ENCODE measurements around the gene RTL10. TPM values are rescaled to one million over a fixed set of nuclear protein-coding genes. Genes with fewer than 3 reads are reported as not detected.
"Not testable (repeated sequence)": the region's sequence is repeated elsewhere in the genome, so short reads cannot be mapped to it uniquely, and the experiment has no call there.

RTL10 gene
- total and polyA plus RNA-seq, 2 donors = 6.9 to 10.3 TPM

GRCh38 chr22:19843107-19843856 lies 11.4 kb downstream of the RTL10 start:
- Histone ChIP-seq H3K4me3 (ENCODE audit: low read depth, low read length) (no peak overlapping the region), H3K27ac (ENCODE audit: low read depth) (peak overlapping the region; percentile 18), H3K4me1 (ENCODE audit: insufficient read depth) (no peaks in the 10 kb centered on the region), H3K36me3 (ENCODE audit: insufficient read depth) (no peaks in the 10 kb centered on the region)
- DNase-seq (ENCODE audit: extremely low spot score) = no peak
- WGBS = 71% methylated on average over 27 of the region's 27 CpGs

- Histone ChIP-seq H3K27ac (ENCODE audit: low read depth) (no peak overlapping the region), H3K4me3 (ENCODE audit: low read depth, low read length) (no peak overlapping the region)
- WGBS = 78% methylated on average over 12 of the region's 12 CpGs
These were observed 12.1 kb downstream of the RTL10 start for GRCh38 chr22:19842393-19843106.

GRCh38 chr22:19841641-19842392 lies 12.9 kb downstream of the RTL10 start:
- Histone ChIP-seq H3K4me1 (ENCODE audit: insufficient read depth) (no peaks in the 10 kb centered on the region), H3K27ac (ENCODE audit: low read depth) (no peak overlapping the region), H3K4me3 (ENCODE audit: low read depth, low read length) (no peak overlapping the region), H3K36me3 (ENCODE audit: insufficient read depth) (no peaks in the 10 kb centered on the region)
- no peak for DNase-seq (ENCODE audit: extremely low spot score)
- WGBS = 90% methylated on average over 8 of the region's 8 CpGs

More at GRCh38 chr22:19842393-19843106, 12.1 kb downstream of the RTL10 start:
- H3K36me3 ChIP-seq (ENCODE audit: insufficient read depth) = no peaks in the 10 kb centered on the region
- DNase-seq (ENCODE audit: extremely low spot score) = no peak
- no peaks in the 10 kb centered on the region for H3K4me1 ChIP-seq (ENCODE audit: insufficient read depth)

DNA sequence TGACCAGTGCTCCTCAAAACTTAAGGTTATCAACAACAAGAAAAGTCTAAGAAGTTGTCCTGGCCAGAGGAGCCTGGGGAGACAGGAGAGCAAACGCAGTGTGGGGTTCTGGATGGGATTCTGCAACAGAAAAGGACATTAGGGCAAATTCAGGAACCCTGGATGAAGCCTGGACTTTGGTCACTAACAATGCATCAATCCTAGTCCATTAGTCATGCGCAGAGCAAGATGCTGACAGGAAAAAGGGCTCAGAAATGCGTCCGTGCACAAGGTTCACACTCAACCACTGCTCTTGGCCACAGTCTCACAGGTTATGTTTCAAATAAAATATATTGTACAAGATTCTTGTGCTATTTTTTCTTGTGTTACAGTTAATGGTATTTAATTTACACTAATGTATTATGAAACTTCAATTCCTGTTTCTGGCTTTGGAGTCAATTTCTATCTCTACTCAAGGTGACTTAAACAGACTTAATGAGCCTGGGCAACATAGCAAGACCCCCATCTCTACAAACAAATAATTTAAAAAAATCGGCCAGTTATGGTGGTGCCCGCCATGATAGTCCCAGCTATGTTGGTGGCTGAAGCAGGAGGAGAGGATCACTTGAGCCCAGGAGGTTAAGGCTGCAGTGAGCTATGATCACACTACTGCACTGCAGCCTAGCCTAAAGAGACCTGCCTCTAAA lies 13.6 kb downstream of the RTL10 start:
- Histone ChIP-seq H3K27ac (ENCODE audit: low read depth) (no peak overlapping the region), H3K4me1 (ENCODE audit: insufficient read depth) (no peaks in the 10 kb centered on the region), H3K4me3 (ENCODE audit: low read depth, low read length) (no peak overlapping the region), H3K36me3 (ENCODE audit: insufficient read depth) (no peaks in the 10 kb centered on the region)
- no peak for DNase-seq (ENCODE audit: extremely low spot score)
- WGBS = 93% methylated on average over 6 of the region's 6 CpGs

DNA sequence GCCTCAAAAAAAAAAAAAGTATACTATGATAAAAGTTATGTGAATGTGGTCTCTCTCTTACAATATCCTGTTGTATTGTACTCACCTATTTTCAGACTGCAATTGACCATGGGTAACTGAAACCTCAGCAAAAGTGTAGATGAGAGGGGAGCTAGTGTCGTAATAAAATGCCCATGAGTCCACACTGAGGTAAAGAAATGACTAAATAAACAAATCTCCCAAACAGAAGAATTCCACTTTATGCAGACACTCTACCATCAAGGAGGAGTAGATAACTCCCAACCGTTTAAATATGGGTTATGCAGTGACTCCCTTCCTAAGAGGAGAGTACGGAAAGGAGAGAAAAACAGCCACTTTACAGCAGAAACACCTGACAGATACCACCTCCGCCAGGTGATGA lies 14.6 kb downstream of the RTL10 start:
- H3K27ac ChIP-seq (ENCODE audit: low read depth) = no peak overlapping the region

DNA sequence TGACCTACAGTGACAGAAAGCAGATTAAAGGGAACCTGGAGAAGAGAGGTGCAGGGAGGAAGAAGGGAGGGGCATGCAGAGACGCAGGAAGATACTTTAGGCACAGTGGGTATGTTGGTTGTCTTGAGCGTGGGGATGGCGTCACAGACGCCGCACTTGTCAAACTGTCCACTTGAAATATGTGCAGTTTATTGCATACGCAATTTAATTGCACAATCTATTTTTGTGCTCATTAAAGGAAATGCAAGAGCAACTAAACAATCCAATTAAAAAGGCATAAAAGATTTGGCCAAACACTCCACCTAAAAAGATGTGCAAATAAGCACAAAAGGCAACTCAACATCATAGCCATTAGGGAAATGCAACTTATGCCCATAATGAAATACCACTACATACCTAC lies 16.8 kb downstream of the RTL10 start:
- Histone ChIP-seq H3K36me3 (ENCODE audit: insufficient read depth) (no peaks in the 10 kb centered on the region), H3K27ac (ENCODE audit: low read depth) (no peak overlapping the region), H3K4me1 (ENCODE audit: insufficient read depth) (no peaks in the 10 kb centered on the region), H3K4me3 (ENCODE audit: low read depth, low read length) (no peak overlapping the region)
- 93% methylated on average over 6 of the region's 6 CpGs for WGBS
- no peak for DNase-seq (ENCODE audit: extremely low spot score)

More for the DNA sequence above, 14.6 kb downstream of the RTL10 start:
- no peaks in the 10 kb centered on the region for H3K4me1 ChIP-seq (ENCODE audit: insufficient read depth)
- no peaks in the 10 kb centered on the region for H3K36me3 ChIP-seq (ENCODE audit: insufficient read depth)
- 80% methylated on average over 4 of the region's 4 CpGs for WGBS
- no peak overlapping the region for H3K4me3 ChIP-seq (ENCODE audit: low read depth, low read length)
- DNase-seq (ENCODE audit: extremely low spot score) = no peak

DNA sequence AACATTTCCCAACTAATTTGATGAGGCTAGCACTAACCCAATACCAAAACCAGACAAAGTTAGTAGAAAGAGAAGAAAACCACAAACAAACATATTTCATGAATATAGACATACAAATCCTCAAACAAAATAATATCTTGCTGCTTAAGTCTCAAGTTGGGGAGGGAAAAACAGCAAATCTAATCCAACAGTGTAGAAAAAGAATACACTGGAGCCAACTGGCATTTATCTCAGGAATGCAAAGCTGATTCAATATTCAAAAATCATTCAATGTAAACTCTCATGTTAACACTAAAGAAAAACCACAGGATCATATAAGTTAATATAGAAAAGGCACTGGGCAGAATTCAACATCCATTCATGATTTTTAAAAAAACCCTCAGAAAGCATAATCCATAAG lies 18.2 kb downstream of the RTL10 start:
- no peaks in the 10 kb centered on the region for H3K4me1 ChIP-seq (ENCODE audit: insufficient read depth)
- no peaks in the 10 kb centered on the region for H3K36me3 ChIP-seq (ENCODE audit: insufficient read depth)
- no peak overlapping the region for H3K4me3 ChIP-seq (ENCODE audit: low read depth, low read length)
- H3K27ac ChIP-seq (ENCODE audit: low read depth) = no peak overlapping the region
- DNase-seq (ENCODE audit: extremely low spot score) = no peak

DNA sequence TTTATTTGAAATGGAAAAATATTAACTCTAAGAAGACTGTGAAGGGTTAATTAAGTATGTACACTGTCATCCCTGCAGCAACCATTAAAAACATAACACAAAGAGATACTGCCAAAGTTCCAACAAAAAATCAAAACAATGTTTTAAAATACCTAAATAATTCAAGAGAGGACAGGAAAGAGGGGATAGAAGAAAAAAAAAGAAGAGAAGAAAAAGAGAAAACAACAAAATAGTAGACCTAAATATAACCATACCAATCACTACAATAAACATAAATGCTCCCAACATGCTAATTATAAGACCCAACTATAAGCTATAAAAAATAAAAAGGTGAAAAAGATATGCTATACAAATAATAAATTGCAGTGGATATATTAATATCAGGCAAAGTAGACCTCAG lies 20.1 kb downstream of the RTL10 start:
- Histone ChIP-seq H3K4me1 (ENCODE audit: insufficient read depth) (no peaks in the 10 kb centered on the region), H3K36me3 (ENCODE audit: insufficient read depth) (no peaks in the 10 kb centered on the region), H3K27ac (ENCODE audit: low read depth) (no peak overlapping the region), H3K4me3 (ENCODE audit: low read depth, low read length) (no peak overlapping the region)
- DNase-seq (ENCODE audit: extremely low spot score) = no peak

- WGBS = 88% methylated on average over 9 of the region's 9 CpGs
These were observed 21.3 kb downstream of the RTL10 start for GRCh38 chr22:19833327-19833726.

GRCh38 chr22:19832476-19833108 lies 22.1 kb downstream of the RTL10 start:
- DNase-seq (ENCODE audit: extremely low spot score) = no peak
- H3K27ac ChIP-seq (ENCODE audit: low read depth) = no peak overlapping the region
- no peaks in the 10 kb centered on the region for H3K36me3 ChIP-seq (ENCODE audit: insufficient read depth)
- H3K4me1 ChIP-seq (ENCODE audit: insufficient read depth) = no peaks in the 10 kb centered on the region
- 71% methylated on average over 7 of the region's 7 CpGs for WGBS
- H3K4me3 ChIP-seq (ENCODE audit: low read depth, low read length) = no peak overlapping the region

More at GRCh38 chr22:19833327-19833726, 21.3 kb downstream of the RTL10 start:
- H3K27ac ChIP-seq (ENCODE audit: low read depth); H3K36me3 ChIP-seq (ENCODE audit: insufficient read depth); DNase-seq (ENCODE audit: extremely low spot score); H3K4me1 ChIP-seq (ENCODE audit: insufficient read depth); H3K4me3 ChIP-seq (ENCODE audit: low read depth, low read length): not testable (repeated sequence)

DNA sequence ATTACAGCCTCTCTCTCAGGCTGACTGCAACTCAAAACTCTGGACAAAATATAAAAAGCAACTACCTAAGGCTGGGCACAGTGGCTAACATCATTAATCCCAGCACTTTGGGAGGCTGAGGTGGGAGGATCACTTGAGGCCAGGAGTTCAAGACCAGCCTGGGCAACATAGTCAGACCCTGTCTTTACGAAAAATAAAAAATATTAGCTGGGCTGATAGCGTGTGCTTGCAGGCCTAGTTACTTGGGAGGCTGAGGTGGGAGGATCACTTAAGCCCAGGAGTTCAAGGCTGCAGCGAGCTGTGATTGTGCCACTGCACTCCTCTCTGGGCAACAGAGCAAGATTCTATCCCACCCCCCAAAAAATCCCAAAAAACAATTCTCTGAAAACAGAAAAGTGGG lies 22.7 kb downstream of the RTL10 start:
- not testable (repeated sequence) for DNase-seq (ENCODE audit: extremely low spot score); H3K27ac ChIP-seq (ENCODE audit: low read depth); H3K36me3 ChIP-seq (ENCODE audit: insufficient read depth); H3K4me1 ChIP-seq (ENCODE audit: insufficient read depth); H3K4me3 ChIP-seq (ENCODE audit: low read depth, low read length)
- WGBS = 80% methylated on average over 3 of the region's 3 CpGs

GRCh38 chr22:19831016-19831415 lies 23.7 kb downstream of the RTL10 start:
- WGBS = 98% methylated on average over 6 of the region's 6 CpGs
- DNase-seq (ENCODE audit: extremely low spot score) = no peak
- Histone ChIP-seq H3K4me3 (ENCODE audit: low read depth, low read length) (no peak overlapping the region), H3K4me1 (ENCODE audit: insufficient read depth) (no peaks in the 10 kb centered on the region), H3K36me3 (ENCODE audit: insufficient read depth) (no peaks in the 10 kb centered on the region), H3K27ac (ENCODE audit: low read depth) (no peak overlapping the region)

DNA sequence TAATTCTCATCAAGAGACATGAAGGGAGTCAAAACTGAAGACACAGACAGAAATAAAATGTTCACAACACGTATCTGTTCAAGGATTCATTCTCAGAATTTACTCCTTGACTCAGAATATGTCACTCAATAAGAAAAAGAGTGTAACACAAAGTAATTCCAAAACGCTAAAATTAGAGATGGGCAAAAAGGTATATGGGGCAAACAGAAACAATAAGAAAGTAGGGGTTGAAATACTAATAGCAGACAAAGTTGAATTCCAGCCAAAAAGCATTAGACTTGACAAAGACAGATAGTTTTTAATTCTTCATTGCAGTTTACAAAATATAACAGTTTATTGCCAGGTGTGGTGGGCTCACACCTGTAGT lies 26.7 kb downstream of the RTL10 start:
- H3K4me1 ChIP-seq (ENCODE audit: insufficient read depth) = no peaks in the 10 kb centered on the region
- H3K4me3 ChIP-seq (ENCODE audit: low read depth, low read length) = no peak overlapping the region
- H3K27ac ChIP-seq (ENCODE audit: low read depth) = no peak overlapping the region
- H3K36me3 ChIP-seq (ENCODE audit: insufficient read depth) = no peaks in the 10 kb centered on the region
- no peak for DNase-seq (ENCODE audit: extremely low spot score)
- 83% methylated on average over 2 of the region's 2 CpGs for whole genome bisulfite sequencing

Data from urinary bladder (tissue), 4 donors.